Measurements from ENCODE around the gene MSI1. TPM values are rescaled to one million over a fixed set of nuclear protein-coding genes. Genes with fewer than 3 reads are reported as not detected.
"Not testable (repeated sequence)": the region's sequence is repeated elsewhere in the genome, so short reads cannot be mapped to it uniquely, and the experiment has no call there.

The MSI1 gene
- total RNA-seq, 3 donors from 2014 or later (not counting 1 experiment from before 2014, with no cell fraction given) = not detected

DNA sequence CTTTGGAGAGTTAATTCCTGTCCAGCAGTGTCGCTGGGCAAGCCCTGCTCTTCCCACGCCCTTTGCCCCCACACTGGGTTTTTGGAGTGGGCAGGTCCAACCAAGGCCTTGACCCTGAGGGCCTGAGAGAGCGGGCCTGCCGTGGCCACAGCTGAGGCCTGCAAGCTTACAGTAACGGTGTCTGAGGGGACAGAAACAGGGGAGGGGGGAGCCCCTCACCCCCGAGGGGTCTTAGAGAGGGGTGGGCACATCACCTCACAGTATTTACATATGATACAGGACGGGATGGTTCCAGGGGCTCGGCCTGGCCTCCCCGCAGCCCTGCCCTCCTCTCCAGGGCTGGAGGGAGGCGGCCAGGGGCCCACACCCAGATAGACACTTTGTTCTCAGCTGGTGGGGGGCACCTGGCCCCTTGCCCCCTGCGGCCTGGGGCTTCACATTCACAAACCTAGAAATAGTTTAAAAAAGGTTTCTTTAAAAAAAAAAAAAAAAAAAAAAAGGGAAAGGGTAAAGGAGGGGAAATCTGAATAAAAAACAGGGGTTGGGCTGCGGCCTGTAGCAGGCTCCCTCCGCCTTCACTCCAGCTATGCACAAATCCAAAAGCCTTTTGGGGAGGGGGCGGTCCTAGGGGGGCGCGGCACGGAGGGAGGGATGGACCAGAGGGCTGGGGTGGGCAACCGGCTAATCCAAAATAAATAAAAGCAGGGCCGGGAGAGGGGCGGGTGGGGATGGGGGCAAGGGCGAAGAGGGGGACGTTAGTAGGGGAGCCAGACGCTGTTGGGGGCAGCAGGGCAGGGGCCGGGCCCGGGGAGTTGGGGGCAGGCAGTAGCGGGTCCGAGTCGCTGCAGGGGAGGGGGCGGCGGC is 26.6 kb downstream of the MSI1 start:
- H3K27me3 ChIP-seq (ENCODE audit: control insufficient read depth, insufficient read depth, low read length) = no peaks in the 10 kb centered on the region
- no peak for TF ChIP-seq CTCF (IDR thresholded peaks at IDR 0.05)
- no peak for ATAC-seq
- Mint-ChIP-seq H3K9me3 (peaks cover 0 to 2% of the 10 kb centered on the region in 2 donors), H3K4me1 (no peaks in the 10 kb centered on the region), H3K27me3 (ENCODE audit: low read depth in 2 of 2) (peaks cover 0 to 5% of the 10 kb centered on the region in 2 donors), H3K4me3 (no peak overlapping the region), H3K36me3 (peaks cover 7% of the 10 kb centered on the region), H3K27ac (no peak overlapping the region)
- intact Hi-C loops (cut with micrococcal nuclease) = no loop called here
- no peak overlapping the region for H3K4me3 ChIP-seq (ENCODE audit: low read length)
- DNase-seq = no peak
- H3K9me3 ChIP-seq (ENCODE audit: control insufficient read depth, insufficient read depth, low read length) = peaks cover 6% of the 10 kb centered on the region
- no peak overlapping the region for H3K27ac ChIP-seq (ENCODE audit: low read length)
- WGBS (ENCODE audit: insufficient coverage) = 81% methylated on average over 28 of the region's 30 CpGs
- no peaks in the 10 kb centered on the region for H3K36me3 ChIP-seq (ENCODE audit: control insufficient read depth, insufficient read depth, low read length)
- no peaks in the 10 kb centered on the region for H3K4me1 ChIP-seq (ENCODE audit: control insufficient read depth, insufficient read depth, low read length)

DNA sequence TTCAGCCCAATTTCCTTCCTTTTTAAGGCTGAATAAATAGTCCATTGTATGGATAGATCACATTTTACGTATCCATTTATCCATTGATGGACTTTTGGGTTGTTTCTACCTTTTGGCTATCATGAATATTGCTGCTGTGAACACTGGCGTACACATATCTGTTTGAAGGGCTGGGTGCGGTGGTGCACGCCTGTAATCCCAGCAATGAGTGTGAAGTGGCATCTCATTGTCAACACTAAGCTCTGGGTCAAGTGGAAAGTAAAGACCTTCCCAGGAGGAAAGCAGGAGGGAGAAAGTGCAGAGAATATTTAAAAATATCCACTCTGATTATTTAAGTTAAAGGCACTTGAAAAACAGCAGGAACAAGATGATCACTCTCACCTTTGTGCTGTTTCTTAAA is 29.7 kb downstream of the MSI1 start:
- Histone ChIP-seq H3K36me3 (ENCODE audit: control insufficient read depth, insufficient read depth, low read length) (no peaks in the 10 kb centered on the region), H3K4me3 (ENCODE audit: low read length) (no peak overlapping the region), H3K4me1 (ENCODE audit: control insufficient read depth, insufficient read depth, low read length) (peaks cover 4% of the 10 kb centered on the region), H3K9me3 (ENCODE audit: control insufficient read depth, insufficient read depth, low read length) (peaks cover 19% of the 10 kb centered on the region), H3K27me3 (ENCODE audit: control insufficient read depth, insufficient read depth, low read length) (no peaks in the 10 kb centered on the region), H3K27ac (ENCODE audit: low read length) (no peak overlapping the region)
- no peak overlapping the region for H3K4me3 Mint-ChIP-seq
- TF ChIP-seq CTCF (IDR thresholded peaks at IDR 0.05) = no peak
- DNase-seq = no peak
- peaks cover 0 to 3% of the 10 kb centered on the region in 2 donors for H3K27me3 Mint-ChIP-seq (ENCODE audit: low read depth in 2 of 2)
- H3K9me3 Mint-ChIP-seq = peaks cover 0 to 2% of the 10 kb centered on the region in 2 donors
- no peak for ATAC-seq
- no peak overlapping the region for H3K27ac Mint-ChIP-seq
- 95% methylated on average over 4 of the region's 4 CpGs for WGBS (ENCODE audit: insufficient coverage)
- intact Hi-C loops (cut with micrococcal nuclease) = no loop called here
- H3K4me1 Mint-ChIP-seq = no peaks in the 10 kb centered on the region
- H3K36me3 Mint-ChIP-seq = peaks cover 9% of the 10 kb centered on the region

DNA sequence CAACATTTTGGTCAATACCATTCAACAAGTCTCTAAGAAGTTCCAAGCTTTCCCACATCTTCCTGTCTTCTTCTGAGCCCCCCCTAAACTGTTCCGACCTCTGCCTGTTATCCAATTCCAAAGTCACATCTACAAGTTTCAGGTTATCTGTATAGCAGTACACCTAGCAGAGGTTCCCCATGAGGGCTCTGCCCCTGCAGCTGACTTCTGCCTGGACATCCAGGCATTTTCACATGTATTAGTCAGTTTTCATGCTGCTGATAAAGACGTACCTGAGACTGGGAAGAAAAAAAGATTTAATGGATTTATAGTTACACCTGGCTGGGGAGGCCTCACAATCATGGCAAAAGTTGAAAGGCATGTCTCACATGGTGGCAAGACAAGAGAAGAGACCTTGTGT is 31.2 kb downstream of the MSI1 start:
- peaks cover 0 to 3% of the 10 kb centered on the region in 2 donors for H3K27me3 Mint-ChIP-seq (ENCODE audit: low read depth in 2 of 2)
- Histone ChIP-seq H3K4me1 (ENCODE audit: control insufficient read depth, insufficient read depth, low read length) (peaks cover 4% of the 10 kb centered on the region), H3K27me3 (ENCODE audit: control insufficient read depth, insufficient read depth, low read length) (no peaks in the 10 kb centered on the region), H3K9me3 (ENCODE audit: control insufficient read depth, insufficient read depth, low read length) (peaks cover 19% of the 10 kb centered on the region), H3K27ac (ENCODE audit: low read length) (no peak overlapping the region), H3K4me3 (ENCODE audit: low read length) (no peak overlapping the region), H3K36me3 (ENCODE audit: control insufficient read depth, insufficient read depth, low read length) (no peaks in the 10 kb centered on the region)
- DNase-seq = no peak
- 90% methylated on average over 2 of the region's 2 CpGs for WGBS (ENCODE audit: insufficient coverage)
- intact Hi-C loops (cut with micrococcal nuclease) = no loop called here
- no peak for ATAC-seq
- H3K4me1 Mint-ChIP-seq = no peaks in the 10 kb centered on the region
- peaks cover 0 to 2% of the 10 kb centered on the region in 2 donors for H3K9me3 Mint-ChIP-seq
- no peak overlapping the region for H3K27ac Mint-ChIP-seq
- no peak for TF ChIP-seq CTCF (IDR thresholded peaks at IDR 0.05)
- no peak overlapping the region for H3K4me3 Mint-ChIP-seq
- H3K36me3 Mint-ChIP-seq = peaks cover 9% of the 10 kb centered on the region

GRCh38 chr12:120336392-120336791 is 32.6 kb downstream of the MSI1 start:
- 96% methylated on average over 2 of the region's 2 CpGs for WGBS (ENCODE audit: insufficient coverage)

More at GRCh38 chr12:120336392-120336791, 32.6 kb downstream of the MSI1 start:
- H3K27ac ChIP-seq (ENCODE audit: low read length); H3K36me3 ChIP-seq (ENCODE audit: control insufficient read depth, insufficient read depth, low read length); intact Hi-C loops (cut with micrococcal nuclease); H3K4me3 ChIP-seq (ENCODE audit: low read length); H3K27me3 ChIP-seq (ENCODE audit: control insufficient read depth, insufficient read depth, low read length); H3K4me1 Mint-ChIP-seq; H3K36me3 Mint-ChIP-seq; H3K9me3 Mint-ChIP-seq; DNase-seq; H3K27ac Mint-ChIP-seq; ATAC-seq; H3K27me3 Mint-ChIP-seq (ENCODE audit: low read depth in 2 of 2); H3K4me1 ChIP-seq (ENCODE audit: control insufficient read depth, insufficient read depth, low read length); H3K4me3 Mint-ChIP-seq: not testable (repeated sequence)
- peaks cover 19% of the 10 kb centered on the region for H3K9me3 ChIP-seq (ENCODE audit: control insufficient read depth, insufficient read depth, low read length)

Measured in natural killer cell (primary cell).